C4-2B (cell line): Measurements from ENCODE around the gene FKBP1A.

Source experiments
- H3K27ac ChIP-seq: fragments of 450-650 bp; 2 replicates; pipeline ENCODE4 v1.5.1; 2017
- ZFX ChIP-seq: fragments of 450-650 bp; IDR thresholded peaks from 2 replicates; pipeline ENCODE4 v1.6.1; 2017
- TF ChIP-seq, protein P1 (sequence below): fragments of 450-650 bp; conservative IDR thresholded peaks from 2 replicates; pipeline ENCODE4 v1.5.1; 2017; ENCODE audit warnings: mild to moderate bottlenecking

Gene FKBP1A

DNA sequence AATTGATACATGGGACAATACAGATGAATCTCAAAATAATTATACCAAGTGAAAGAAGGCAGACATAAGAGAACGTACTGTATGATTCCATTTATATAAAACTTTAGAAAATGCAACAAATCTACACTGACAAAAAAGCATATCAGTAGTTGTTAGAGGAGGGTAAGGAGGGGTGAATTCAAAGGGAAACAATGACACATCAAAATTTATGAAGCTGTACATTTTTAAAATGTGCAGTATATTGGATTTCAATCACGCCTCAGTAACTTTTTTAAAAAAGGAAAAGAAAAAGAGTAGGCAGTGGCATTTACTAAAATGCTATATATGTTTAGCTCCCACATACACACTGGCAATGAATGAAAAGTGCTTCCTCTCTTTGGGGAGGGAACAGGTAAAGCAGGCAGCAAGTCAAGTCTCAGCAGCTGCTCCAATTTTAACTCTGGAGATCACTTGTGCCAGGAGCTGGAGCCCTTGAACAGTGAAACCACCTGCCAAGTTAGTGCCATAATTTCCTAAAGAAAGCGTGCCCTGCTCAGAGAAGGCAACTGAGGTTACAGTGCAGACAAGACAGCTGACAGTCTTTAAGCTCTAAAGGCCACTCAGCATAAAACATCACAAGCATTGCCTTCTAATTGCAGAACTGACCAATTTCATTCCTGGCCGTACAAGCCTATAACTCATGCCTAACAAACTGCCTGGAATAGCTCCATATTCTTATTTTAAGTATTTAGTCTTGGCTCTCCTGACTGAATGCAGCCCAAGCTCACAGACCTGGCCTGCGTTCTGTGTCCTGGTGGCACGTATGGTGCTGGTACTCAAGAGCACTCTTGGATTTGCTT, 10.9 kb downstream of the FKBP1A start:
- peak overlapping the region; percentile 2; the same call in 1 of the 2 replicates for H3K27ac ChIP-seq
- TF ChIP-seq ZFX, result no peak
- TF ChIP-seq, protein P1, sequence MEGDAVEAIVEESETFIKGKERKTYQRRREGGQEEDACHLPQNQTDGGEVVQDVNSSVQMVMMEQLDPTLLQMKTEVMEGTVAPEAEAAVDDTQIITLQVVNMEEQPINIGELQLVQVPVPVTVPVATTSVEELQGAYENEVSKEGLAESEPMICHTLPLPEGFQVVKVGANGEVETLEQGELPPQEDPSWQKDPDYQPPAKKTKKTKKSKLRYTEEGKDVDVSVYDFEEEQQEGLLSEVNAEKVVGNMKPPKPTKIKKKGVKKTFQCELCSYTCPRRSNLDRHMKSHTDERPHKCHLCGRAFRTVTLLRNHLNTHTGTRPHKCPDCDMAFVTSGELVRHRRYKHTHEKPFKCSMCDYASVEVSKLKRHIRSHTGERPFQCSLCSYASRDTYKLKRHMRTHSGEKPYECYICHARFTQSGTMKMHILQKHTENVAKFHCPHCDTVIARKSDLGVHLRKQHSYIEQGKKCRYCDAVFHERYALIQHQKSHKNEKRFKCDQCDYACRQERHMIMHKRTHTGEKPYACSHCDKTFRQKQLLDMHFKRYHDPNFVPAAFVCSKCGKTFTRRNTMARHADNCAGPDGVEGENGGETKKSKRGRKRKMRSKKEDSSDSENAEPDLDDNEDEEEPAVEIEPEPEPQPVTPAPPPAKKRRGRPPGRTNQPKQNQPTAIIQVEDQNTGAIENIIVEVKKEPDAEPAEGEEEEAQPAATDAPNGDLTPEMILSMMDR, result no peak

DNA sequence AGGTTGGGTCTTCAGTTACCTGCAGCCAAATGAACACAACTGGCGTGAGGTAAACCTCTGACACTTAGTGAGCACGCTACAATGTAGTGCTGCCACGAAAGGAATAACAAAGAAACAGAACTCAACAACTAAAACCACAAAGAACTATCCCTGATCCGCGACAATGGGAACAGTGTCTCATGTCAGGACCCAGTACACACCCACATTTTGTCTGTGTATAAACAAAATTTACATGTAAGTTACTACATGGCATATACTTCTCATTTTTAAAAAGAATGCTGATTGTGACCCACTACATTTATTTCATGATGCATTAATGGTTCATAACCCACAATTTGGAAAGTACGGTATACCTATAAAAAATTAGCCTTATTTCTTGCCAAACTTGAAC, 14.1 kb downstream of the FKBP1A start:
- H3K27ac ChIP-seq, result no peak overlapping the region
- no peak for TF ChIP-seq ZFX
- TF ChIP-seq, protein P1, result no peak

DNA sequence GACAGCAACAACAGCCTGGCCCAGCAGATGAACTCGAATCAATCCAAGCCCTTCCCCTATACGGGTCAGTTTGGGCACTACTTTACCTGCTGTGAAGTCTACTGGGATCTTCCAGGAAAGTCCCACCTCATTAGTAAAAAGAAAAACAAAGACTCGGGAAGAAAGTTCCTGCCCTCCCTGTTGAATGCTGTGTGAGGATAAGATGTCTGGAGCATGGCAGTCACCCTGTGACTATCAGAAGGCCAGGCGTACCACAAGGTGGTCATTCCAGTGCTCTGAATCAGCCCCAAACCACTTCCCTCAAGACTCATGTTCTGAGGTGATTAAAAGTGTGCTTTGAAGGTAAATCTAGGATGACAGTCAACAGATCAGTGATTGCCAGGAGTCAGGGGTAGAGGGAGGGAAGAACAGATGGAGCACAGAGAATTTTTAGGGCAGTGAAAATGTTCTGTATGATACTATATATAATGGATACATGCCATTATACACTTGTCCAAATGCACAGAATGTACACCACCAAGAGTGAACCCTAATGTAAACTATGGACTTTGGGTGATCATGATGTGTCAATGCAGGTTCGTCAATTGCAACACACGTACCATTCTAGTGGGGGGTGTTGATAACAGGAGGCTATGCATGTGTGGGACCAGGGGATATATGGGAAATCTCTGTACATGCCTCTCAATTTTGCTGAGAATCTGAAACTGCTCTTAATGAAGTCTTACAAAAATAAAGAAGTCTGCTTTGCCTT, 14.7 kb downstream of the FKBP1A start:
- no peak for TF ChIP-seq ZFX
- TF ChIP-seq, protein P1, result no peak
- H3K27ac ChIP-seq, result no peak overlapping the region

DNA sequence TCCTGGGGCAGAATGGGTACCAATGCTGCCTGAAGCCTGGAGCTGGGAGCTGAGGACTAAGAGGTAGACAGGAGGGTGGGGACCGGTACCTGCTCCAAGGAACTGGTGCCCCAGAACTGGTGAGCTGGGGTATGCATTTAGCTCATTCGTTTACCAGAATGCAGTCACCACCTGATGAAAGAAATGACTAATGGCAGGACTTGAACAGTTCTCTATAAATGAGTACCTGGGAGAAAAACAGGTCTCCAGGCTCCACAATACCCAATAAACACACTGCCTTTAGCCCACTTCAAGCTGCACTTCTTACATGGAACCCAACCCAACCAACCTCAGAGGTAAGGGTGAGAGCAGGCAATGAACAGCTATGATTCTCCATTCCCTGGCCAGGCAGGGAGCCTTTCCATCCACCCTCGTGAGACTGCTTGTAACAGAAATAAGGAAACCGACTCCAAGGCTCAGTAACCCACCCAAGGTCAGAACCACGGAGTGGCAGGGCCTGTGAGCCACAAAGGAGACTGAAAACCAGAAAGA, 15.4 kb downstream of the FKBP1A start:
- H3K27ac ChIP-seq, result no peak overlapping the region
- TF ChIP-seq, protein P1, result no peak
- TF ChIP-seq ZFX, result no peak

DNA sequence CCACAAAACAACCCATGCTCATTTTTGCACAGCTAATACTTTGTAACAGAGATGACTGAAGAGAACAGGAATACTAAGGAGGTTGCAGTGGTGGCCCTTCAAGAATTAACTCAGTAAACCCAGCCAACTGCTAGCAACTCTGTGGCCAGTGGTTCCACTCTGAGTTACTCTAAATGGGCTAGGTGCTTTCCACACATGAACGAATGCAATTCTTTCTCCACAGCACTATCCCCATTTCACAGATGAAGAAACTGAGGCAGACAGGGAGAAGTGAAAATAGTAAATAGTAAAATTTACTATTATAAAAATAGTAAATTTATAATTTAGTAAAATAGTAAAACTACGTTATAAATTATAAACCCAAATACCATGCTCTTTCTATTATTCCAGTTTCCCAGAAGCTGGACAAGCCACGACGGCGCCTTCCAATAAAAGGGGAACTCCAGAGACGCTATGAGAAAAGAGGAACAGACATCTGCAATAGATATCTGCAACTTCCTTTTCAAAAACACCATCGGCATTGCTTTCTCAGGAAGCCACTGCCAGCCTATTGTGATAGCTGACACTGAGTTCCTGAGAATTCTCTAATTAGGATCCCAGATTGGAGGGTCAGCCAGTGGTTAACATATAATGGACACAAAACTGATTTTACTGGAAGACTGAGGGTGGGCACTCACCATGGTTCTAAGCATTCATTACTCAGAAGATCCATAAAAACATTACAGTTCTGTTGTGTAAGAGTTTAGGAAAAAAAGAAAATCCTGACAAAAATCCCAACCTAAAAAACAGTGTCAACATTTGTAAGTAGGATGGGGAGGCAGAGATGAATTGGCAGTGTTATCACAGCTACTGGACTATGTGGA, 16.2 kb downstream of the FKBP1A start:
- no peak overlapping the region for H3K27ac ChIP-seq
- TF ChIP-seq ZFX, result no peak
- TF ChIP-seq, protein P1, result no peak

DNA sequence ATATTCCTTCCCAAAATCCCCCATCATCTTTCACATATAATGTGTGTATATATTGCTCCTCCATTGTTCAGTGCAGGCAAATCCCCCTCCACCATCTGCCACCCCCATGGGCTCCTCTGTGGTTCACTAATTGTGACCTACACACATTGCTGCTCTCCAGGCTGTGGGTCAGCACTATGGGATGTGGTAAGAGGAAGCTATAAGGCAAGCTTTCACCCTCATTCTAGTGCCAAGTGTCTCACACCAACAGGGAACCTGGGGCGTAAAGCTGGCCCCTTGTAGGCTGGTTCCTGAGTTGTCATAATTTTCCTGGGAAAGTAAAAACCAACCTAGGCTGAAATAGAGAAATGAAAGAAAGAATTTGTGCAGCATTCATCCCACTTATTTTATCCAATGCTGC, 16.8 kb downstream of the FKBP1A start:
- TF ChIP-seq, protein P1, result no peak
- no peak for TF ChIP-seq ZFX
- no peak overlapping the region for H3K27ac ChIP-seq
